Measurements from ENCODE around the gene DLL4.
"Not testable (repeated sequence)": the region's sequence is repeated elsewhere in the genome, so short reads cannot be mapped to it uniquely, and the experiment has no call there.

Gene DLL4

GRCh38 chr15:40961740-40962139, 32.6 kb downstream of the DLL4 start:
- DNase-seq = not testable (repeated sequence)

- not testable (repeated sequence) for DNase-seq
Measured at GRCh38 chr15:40962317-40962716, 33.2 kb downstream of the DLL4 start.

DNA sequence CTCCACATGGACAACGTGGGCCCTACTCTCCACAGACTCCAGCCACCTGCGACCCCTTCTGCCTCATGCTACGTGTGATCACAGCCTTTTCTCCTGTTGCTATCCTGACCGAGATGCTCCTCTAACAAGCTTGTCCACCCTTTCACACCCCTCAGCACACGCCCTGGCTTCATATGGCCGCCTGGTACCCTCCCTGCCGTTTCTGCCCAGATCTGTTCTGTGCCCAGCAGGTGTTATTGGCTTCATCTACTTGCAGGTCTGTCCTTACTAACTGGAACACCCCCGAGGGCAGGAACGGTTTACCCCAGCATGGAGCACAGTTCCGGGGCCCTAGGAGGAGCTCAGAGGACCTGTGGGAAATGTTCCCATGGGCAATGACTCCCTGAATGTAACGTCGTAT, 34.1 kb downstream of the DLL4 start:
- DNase-seq = no peak

DNA sequence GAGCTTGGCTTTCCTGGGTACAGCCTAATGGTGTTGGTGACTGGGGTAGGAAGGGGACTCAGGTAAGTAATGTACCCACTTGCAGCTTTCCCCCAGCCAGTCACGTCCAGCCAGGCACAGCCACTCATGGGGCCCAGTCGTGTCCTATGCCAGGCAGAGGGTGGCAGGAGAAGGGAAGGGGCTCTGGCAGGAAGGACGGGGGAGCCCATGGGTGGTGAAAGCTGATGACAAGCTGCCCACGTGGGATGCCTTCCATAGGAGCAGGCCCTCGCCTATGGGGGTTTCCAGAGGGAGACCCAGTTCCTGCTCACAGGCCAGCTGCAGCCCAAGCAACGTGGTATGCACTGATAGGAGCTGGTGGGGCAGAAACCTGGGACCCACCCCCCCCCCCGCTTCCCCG, 34.9 kb downstream of the DLL4 start:
- DNase-seq = no peak

DNA sequence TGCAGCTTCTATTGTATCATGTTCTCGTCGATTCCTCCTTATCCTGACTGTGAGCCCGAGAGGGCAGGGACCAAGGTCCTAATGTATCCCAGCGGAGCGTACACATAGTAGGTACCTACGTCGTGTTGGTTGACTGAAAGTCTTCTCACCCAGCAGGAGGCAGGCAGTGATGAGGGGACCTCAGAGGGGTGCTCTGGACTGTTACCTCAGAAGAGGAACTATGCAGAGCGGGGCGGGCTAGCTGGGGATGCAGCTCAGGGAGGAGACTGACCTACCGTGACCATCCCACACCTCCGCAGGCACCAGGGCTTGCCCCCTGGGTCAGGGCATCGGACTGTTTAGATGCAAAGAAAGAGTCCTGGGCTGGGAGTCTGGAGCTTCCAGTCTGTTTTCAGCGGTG, 35.5 kb downstream of the DLL4 start:
- DNase-seq = no peak

GRCh38 chr15:40968290-40969085, 39.3 kb downstream of the DLL4 start:
- no peak for DNase-seq

DNA sequence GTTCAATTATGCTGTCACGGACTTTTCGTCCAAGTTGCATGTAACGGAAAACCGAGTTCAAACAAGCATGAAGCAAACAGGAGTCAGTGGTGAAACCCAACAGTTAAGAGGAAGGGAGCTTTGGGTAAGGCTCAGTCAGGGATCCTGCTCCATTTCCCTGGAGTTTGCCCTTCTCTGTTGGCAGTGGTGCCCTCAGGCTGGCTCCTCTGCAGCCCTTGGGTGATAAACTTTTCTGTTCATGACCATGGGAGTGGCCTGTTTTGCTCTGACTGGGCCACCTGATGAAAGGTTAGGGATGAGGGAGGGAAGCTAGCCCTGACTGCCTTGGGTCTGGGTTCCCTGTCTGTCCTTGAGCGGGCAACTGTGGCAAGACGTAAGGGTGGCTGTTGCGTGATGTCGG, 40.2 kb downstream of the DLL4 start:
- DNase-seq = no peak

DNA sequence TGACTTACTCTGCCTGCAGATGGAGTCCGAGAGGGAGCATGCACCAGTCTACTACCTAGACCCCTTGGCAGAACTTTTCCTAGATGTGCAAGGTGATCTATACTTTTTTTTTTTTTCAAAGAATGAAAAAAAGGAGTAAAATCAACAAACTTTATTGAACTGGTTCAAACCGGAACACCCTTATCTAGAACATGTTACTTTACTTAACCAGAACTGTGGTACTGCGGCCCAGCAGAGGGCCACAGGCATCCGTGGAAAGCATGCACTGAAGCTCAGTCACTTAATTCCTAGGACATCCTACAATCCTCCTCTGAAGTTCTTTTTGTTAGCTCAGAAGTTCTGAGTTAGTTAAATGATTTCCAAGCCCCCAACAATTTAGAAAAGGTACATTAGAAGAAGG, 45.7 kb downstream of the DLL4 start:
- no peak for DNase-seq

DNA sequence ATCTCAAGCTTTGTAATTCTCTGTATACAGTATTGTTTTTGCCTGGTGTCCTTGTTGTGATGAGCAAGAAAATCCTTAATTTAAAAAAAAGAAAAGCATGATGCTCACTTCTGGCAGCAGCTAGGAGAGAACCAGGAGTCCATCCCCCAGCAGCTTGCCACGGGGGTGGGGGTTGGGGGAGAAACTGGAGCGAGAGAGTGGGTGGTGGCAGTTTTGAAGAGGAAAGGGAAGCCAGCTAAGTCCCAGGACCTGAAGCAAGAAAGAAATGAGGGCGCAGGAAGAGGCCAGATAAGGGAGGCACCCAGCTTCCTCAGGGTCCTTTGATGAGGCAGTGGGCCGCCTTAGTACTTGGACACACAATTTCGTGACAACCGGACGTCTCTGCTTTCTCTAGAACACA, 47.7 kb downstream of the DLL4 start:
- DNase-seq = no peak

DNA sequence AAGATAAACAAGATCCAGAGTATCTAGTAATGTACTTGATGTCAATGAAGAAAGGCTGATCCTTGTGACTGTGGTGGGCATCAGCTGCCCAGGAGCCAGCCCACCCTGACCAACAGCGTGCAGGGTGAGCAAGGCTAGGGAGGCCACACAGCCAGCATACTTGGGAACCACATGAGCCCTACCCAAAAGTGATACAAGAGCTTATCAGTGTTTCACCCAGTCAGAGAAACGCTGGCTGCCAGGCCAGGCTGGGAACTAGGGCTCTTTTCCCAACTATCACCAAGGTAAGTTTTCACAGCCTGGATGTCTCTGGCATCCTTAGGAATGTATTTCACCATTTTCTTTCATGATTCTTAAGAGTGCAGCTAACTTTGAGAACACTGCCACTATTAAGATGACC, 49.0 kb downstream of the DLL4 start:
- no peak for DNase-seq

GRCh38 chr15:40978562-40978961, 49.4 kb downstream of the DLL4 start:
- no peak for DNase-seq

GRCh38 chr15:40981186-40981585, 52.0 kb downstream of the DLL4 start:
- DNase-seq = no peak

DNA sequence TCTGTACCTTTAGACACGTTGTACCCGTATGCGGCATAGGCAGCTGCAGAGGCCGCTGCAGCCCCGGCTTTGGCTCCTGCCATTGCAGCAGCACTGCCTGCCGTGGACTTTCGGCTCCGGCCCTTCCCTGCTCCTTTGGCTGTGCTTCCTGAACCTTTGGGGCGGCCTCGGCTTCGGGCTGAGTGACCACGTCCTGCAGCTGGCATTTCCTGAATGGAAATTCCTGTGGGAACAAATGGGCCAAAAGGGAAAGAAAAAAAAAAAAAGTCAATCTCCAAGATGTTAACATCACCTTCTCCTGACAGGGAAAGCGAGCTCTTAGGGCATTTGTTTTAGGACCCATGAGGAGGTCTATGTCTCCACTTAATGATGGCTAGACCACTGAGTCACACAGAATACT, 53.7 kb downstream of the DLL4 start:
- no peak for DNase-seq

DNA sequence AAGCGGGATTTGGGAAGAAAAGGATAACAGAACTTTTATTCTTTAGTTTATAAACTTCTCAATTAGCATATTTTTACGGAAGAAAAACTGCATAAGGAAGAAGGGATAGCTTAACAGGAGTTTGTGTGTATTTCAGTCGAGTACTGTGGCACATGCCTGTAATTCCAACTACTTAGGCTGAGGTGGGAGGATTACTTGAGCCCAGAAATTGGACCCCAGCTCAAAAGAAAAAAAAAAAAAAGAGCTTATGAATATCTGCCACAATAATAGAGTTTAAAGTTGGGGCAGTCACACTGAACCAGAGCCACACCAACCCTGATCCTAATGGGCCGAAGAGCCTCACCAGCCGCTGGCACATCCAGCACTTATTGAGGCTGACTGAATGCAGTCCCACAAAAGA, 55.3 kb downstream of the DLL4 start:
- no peak for DNase-seq

DNA sequence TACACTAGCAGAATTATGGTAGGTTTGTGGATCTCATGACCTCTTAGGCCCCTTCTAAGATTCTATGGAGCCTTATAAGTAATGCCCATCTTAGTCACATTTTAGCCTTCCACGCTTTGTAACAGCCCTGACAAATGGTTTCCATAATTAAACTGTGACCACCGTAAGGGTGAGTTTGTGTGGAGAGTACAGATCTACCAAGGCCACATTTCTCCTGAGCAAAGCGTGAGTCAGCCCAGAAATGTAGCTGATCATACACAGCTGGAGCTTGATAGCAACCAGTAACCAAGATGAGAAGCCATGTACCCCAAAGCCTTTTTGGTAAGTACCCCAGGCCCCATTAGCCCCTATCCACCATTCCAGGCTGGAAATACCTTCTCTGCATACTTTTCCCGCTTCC, 55.8 kb downstream of the DLL4 start:
- DNase-seq = no peak

DNA sequence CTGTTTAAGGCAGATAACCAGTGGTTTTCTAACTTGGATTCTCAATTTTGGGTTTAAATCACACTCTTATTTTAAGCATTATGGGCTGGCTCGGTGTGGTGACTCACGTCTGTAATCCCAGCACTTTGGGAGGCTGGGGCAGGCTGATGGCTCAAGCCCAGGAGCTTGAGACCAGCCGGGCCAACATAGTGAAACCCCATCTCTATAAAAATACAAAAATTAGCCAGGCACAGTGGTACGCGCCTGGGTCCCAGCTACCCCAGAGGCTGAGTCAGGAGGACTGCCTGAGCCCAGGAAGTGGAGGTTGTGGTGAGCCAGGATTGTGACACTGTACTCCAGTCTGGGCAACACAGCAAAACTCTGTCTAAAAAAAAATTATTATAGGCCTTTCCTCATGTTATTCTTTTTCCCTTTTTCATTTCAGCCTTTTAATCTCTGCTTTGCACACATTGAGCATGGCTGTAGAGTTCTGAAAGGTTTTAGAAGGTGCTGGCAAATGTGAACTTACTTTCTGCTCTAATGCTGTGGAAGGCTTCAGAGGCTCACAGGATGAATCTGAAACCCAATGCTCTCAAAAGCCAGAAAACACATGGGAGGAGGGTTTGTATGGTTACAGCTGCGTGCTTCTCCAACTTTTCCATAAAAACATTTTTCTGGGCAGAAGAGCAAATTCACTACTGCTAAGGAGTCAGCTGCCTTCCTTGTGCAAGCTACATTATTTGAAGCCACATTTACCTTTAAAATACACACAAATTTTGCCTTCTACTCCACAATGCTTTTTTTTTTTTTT, 56.6 kb downstream of the DLL4 start:
- no peak for DNase-seq

GRCh38 chr15:40986820-40987219, 57.7 kb downstream of the DLL4 start:
- DNase-seq = no peak

GRCh38 chr15:40988156-40988555, 59.0 kb downstream of the DLL4 start:
- DNase-seq = no peak
